Adrenal gland (tissue), 12 donors: ENCODE measurements around the gene CDC37L1. TPM values are rescaled to one million over a fixed set of nuclear protein-coding genes. Genes with fewer than 3 reads are reported as not detected.
A peak's percentile ranks its signal among the peaks of the same experiment; 100 is the strongest.

ENCODE experiments used
- DNase-seq, 7 donors: peaks; one replicate each; pipeline ENCODE4 v3.0.0-alpha.2; 2019 to 2020
- H3K27ac ChIP-seq, 5 donors: fragments of 200-600 bp; sonication (generic) in 4 of 5; 1 replicate in 3 of 5; 2 replicates in 2 of 5; pipeline versions ENCODE4 v1.5.1 to v1.8.0; 2016 to 2020; ENCODE audit warnings: mild to moderate bottlenecking in 1 of 5
- H3K27me3 ChIP-seq: fragments of 200-600 bp; 2 replicates; pipeline ENCODE4 v1.8.0; 2021
- H3K36me3 ChIP-seq, 2 donors: fragments of 200-600 bp; replicated peaks in 1 of 2; 1 replicate in 1 of 2; 2 replicates in 1 of 2; pipeline versions ENCODE4 v1.5.1 to v1.8.0; 2018 to 2022
- H3K4me1 ChIP-seq, 2 donors: fragments of 200-600 bp; replicated peaks in 1 of 2; 1 replicate in 1 of 2; 2 replicates in 1 of 2; pipeline versions ENCODE4 v1.5.1 to v1.8.0; 2018 to 2021
- H3K4me3 ChIP-seq, 4 donors: fragments of 200-600 bp; sonication (generic) in 3 of 4; one replicate each; pipeline ENCODE4 v1.5.1; 2016 to 2018
- H3K9me3 ChIP-seq, 3 donors: fragments of 200-600 bp; sonication (generic) in 1 of 3; replicated peaks in 1 of 3; 1 replicate in 2 of 3; 2 replicates in 1 of 3; pipeline versions ENCODE4 v1.5.1 to v1.8.0; 2016 to 2021
- CTCF ChIP-seq, 6 experiments: fragments of 450-650 bp in 4 of 6; fragments of 200-600 bp in 2 of 6; sonication (generic) in 1 of 6; IDR thresholded peaks; 1 replicate in 5 of 6; 2 replicates in 1 of 6; pipeline versions ENCODE4 v1.5.1 to v1.8.0; 2016 to 2021; ENCODE audit warnings: antibody characterized with exemption in 6 of 6, mild to moderate bottlenecking in 2 of 6, moderate library complexity in 1 of 6
- POLR2A ChIP-seq, 2 donors: fragments of 450-650 bp; IDR thresholded peaks; one replicate each; pipeline ENCODE4 v1.6.1; 2017; ENCODE audit warnings: antibody characterized with exemption in 2 of 2, mild to moderate bottlenecking in 2 of 2, moderate library complexity in 1 of 2
- WGBS, 4 donors: extraction: QIAGEN DNeasy Blood & Tissue Kit in 2 of 4; methylation state at CpG; one replicate each; pipeline versions ENCODE4 v1.1.5 to v1.1.7; 2013 to 2017; 5-methylcytosine and 5-hydroxymethylcytosine counted together
- intact Hi-C, 2 donors: fragments of 100-400 bp; cut with DNase I; formaldehyde crosslinking; loops; one replicate each; pipeline versions ENCODE4 v1.14.1 to v1.15.0; 2022 to 2023
- polyA plus RNA-seq, 3 donors: library from polyadenylated mRNA; stranded (reverse); fragments of 200-250 nt in 2 of 3; fragments of 350-450 nt in 1 of 3; fragmentation: Illumina TruSeq in 1 of 3; extraction: RNeasy Lipid Tissue Mini Kit (QIAGEN cat#74804) in 1 of 3; gene quantifications; one replicate each; pipeline ENCODE4 v1.2.3, GENCODE V29; 2013 to 2014
- total RNA-seq, 9 donors: library from RNA; depleted of rRNA in 4 of 9; stranded (reverse); fragments of >200 nt in 4 of 9; fragments of 120-200 nt in 1 of 9; fragmentation: NEBNext Ultra II Directional in 1 of 9; extraction: Animal tissue kit (Norgen Biotek cat#: 25700) in 1 of 9; gene quantifications; one replicate each; pipeline versions ENCODE4 v1.1.0 to v1.2.4, GENCODE V29; 2013 to 2023
- donor health status: healthy with polysubstance abuse.
- donor health status: Bipolar disorder and iron deficiency.
- donor health status: DM: yes; HTN: yes; CAD: no.
- donor health status: DM: no; HTN: no; CAD: no.
- donor health status: DM: no; HTN: no; CAD: no.
- donor health status: DM: yes; HTN: yes; CAD: no.

CDC37L1 gene
- total and polyA plus RNA-seq, 12 donors: 10.9 to 46.2 (median 28.3) TPM

DNA sequence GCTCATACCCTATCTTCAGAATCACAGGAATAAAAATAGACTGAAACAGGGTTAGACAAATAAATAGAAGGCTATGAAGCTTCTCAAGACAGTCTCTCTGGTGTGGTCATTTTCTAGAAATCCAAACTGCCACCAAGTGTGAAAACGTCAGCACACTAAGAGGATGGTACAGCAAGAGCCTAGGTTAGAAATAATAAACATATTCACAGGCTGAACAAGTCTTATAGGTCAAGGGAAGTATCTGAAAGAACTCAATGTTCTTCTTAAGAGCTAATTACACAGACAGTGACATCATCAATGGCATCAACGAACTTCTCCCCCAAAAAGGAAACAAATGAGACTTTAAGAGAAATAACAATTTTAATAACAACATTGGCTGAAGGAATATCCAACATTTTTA, 39.9 kb upstream of the CDC37L1 start:
- Histone ChIP-seq H3K36me3 (no peaks in the 10 kb centered on the region), H3K27me3 (no peaks in the 10 kb centered on the region), H3K27ac (no peak overlapping the region), H3K4me3 (no peak overlapping the region), H3K9me3 (no peaks in the 10 kb centered on the region), H3K4me1 (no peaks in the 10 kb centered on the region)
- 38 to 53% (median 40%) methylated on average over 2 of the region's 2 CpGs for WGBS, 4 donors
- TF ChIP-seq CTCF (IDR thresholded peaks at IDR 0.05): no peak
- no peak for TF ChIP-seq POLR2A (IDR thresholded peaks at IDR 0.05)
- DNase-seq: no peak
- intact Hi-C loops: no loop called here

DNA sequence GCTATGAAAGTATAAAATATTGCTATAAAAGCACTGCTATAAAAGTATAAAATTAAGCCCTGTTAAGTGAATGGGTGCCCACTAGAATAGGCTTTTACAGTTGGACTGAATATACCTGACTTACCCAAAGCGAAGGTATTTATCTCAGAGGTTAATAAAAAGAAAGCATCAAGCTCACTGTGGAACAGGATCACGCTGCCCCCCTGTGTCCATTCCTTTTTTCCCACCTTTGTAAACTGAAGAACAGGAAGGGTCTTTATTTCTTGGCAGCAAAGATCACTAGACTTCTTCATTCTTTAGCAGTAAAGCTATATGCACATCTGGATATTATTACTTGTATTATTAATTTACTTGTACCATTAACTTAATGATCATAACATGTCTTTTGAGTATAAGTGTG, 39.3 kb upstream of the CDC37L1 start:
- Histone ChIP-seq H3K36me3 (no peaks in the 10 kb centered on the region), H3K27ac (no peak overlapping the region), H3K4me1 (no peaks in the 10 kb centered on the region), H3K4me3 (no peak overlapping the region), H3K9me3 (no peaks in the 10 kb centered on the region), H3K27me3 (no peaks in the 10 kb centered on the region)
- no peak for TF ChIP-seq POLR2A (IDR thresholded peaks at IDR 0.05)
- peak; percentile 17 to 52 (median 42) for TF ChIP-seq CTCF (IDR thresholded peaks at IDR 0.05)
- WGBS, 4 donors: 66 to 73% (median 68%) methylated on average over 2 of the region's 2 CpGs
- peak in 3 of 7 donors; percentile 32 to 69 (median 33) for DNase-seq
- intact Hi-C loops: loop anchor here in 1 of 2 donors (5.0 kb wide), 1 partner anchor 258 kb away; no protein-coding TSS in a partner anchor

DNA sequence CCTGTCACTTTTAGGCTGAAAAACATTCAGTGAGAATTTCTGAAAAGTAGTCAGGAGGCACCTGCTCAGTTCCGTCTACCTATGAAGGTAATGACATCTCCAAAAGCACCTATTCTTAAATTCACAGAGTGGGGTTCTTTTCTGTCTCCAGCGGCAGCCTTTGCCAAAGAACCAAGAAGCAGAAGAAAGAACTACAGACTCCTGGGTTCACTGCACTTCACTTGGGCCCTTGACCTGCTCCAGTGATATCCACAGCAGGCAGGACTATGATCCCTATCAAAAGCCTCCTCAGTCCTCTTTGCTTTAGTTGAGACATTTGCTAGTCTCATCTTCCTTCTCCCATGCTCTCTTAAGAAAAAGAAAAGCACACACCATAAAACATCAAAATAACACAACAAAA, 37.0 kb upstream of the CDC37L1 start:
- Histone ChIP-seq H3K4me1 (no peaks in the 10 kb centered on the region), H3K9me3 (no peaks in the 10 kb centered on the region), H3K27me3 (no peaks in the 10 kb centered on the region), H3K4me3 (no peak overlapping the region), H3K27ac (no peak overlapping the region), H3K36me3 (no peaks in the 10 kb centered on the region)
- WGBS, 4 donors: 91 to 96% (median 92%) methylated on average over 2 of the region's 2 CpGs
- TF ChIP-seq CTCF (IDR thresholded peaks at IDR 0.05): no peak
- TF ChIP-seq POLR2A (IDR thresholded peaks at IDR 0.05): no peak
- no peak for DNase-seq
- intact Hi-C loops: loop anchor here in 1 of 2 donors (5.0 kb wide), 1 partner anchor 260 kb away; no protein-coding TSS in a partner anchor

DNA sequence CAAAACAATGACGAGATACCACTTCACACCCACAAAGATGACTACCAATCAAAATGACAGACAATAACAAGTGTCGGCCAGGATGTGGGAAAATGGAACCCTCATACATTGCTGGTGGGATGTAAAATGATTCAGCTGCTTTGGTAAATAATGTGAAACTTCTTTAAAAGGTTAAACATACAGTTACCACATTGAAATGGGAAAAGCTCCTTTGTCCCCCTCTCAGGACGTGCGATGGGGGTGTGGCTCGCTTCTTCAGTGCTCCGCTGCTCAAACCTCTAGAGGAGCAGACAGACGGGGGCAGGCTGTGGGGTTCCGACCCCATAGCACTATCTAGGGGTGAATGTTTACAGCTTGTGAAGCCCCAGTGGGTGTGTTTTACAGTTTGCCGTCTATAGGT, 25.3 kb upstream of the CDC37L1 start:
- intact Hi-C loops: no loop called here
- no peak overlapping the region for H3K4me3 ChIP-seq
- H3K36me3 ChIP-seq: no peaks in the 10 kb centered on the region
- WGBS, 4 donors: 87 to 91% (median 89%) methylated on average over 9 of the region's 9 CpGs
- DNase-seq: no peak
- no peaks in the 10 kb centered on the region for H3K4me1 ChIP-seq
- H3K27me3 ChIP-seq: no peaks in the 10 kb centered on the region
- no peaks in the 10 kb centered on the region for H3K9me3 ChIP-seq
- TF ChIP-seq CTCF (IDR thresholded peaks at IDR 0.05) (no peak), POLR2A (IDR thresholded peaks at IDR 0.05) (no peak)
- H3K27ac ChIP-seq: no peak overlapping the region
